HG03097 (cell line): Measurements from ENCODE around the gene SMIM23.

Experiments used
- ATAC-seq: cut with Tn5 transposase; IDR thresholded peaks from one replicate; pipeline ENCODE4 v1.9.1; 2021; ENCODE audit not compliant: unreplicated experiment, low FRiP score

The SMIM23 gene

DNA sequence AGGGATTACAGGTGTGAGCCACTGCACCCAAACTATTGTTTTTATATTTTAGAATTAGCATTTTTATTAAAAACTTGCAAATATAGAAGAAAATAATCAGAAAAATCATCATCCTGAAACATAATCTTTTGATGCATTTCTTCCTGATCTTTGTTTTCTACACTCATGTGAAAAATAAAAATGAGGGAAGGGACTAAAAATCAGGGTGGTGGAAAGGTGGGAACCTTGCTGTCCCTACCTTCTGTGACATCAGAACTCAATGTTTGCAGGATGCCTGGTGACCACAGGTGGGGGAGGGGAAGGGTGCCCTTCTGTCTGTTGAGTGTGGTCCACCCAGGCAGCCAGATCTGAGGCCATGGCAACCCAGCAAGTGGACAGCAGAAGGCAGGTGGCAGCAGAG lies at the start of gene SMIM23:
TSS of gene SMIM23 (plus strand) at position 301 of the 400 bp plus-strand sequence. CDS start at position 356, 55 bp downstream.
- no peak for ATAC-seq

DNA sequence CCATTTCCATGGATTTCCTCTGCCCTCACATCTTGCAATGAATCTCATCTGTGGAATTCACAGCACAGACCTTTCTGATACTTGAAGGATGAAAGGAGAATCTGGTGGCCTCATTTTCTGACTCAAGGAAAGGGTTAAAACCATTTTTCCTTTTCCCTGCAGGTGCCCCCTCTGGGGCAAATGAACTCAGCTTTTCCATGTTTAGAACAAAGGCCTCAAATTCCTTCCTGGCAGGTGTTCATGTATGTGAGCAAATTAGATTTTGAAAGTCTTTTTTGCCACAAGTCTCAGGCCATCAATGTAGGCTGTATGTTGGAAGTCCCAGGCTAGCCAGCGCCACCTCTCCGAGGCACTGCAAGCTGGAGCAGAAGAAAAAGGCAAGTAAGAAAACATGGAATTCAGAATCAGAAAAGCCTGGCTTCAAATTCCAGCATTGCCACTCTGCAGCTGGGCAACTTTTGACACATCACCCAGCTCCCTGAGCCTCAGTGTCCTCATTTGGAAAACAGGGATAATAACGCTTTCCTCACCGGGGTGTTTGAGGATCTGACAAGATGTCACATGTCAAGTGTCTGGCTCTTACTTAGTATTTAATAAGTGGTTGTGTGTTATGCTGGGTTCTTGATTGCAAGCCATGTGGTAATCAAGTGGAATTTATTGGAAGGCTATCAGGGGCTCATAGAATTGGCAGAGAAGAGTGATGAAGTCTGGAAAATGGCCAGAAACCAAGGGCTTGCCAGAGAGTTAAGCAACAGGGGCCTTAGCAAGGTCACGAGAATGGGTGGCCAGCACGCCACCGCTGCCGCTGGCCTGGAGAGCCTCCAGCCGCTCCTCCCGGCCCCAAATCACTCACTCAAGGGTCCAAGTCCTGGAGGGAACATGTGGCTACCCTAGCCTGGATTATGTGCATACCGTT lies 48.4 kb upstream of the SMIM23 start:
- ATAC-seq = no peak

GRCh38 chr5:171738501-171738900 lies 47.1 kb upstream of the SMIM23 start:
- no peak for ATAC-seq

DNA sequence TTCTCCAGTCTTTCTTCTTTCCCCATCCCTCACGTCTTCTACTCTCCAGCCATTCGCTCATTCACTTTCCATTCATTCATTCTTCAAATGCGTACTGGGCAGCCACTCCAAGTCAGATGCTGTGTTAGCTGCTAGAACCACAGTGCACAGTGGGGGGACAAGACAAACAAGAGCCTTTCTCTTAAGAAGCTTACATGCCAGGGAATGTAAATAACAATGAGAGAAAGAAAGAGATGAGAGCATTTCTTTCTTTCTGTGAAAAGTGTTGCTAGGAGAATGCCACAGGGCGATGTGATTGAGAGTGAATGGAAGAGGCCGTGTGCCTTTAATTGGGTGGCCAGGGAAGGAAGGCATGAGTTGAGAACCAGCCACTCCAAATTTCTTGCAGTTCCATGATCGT lies 46.3 kb upstream of the SMIM23 start:
- no peak for ATAC-seq

DNA sequence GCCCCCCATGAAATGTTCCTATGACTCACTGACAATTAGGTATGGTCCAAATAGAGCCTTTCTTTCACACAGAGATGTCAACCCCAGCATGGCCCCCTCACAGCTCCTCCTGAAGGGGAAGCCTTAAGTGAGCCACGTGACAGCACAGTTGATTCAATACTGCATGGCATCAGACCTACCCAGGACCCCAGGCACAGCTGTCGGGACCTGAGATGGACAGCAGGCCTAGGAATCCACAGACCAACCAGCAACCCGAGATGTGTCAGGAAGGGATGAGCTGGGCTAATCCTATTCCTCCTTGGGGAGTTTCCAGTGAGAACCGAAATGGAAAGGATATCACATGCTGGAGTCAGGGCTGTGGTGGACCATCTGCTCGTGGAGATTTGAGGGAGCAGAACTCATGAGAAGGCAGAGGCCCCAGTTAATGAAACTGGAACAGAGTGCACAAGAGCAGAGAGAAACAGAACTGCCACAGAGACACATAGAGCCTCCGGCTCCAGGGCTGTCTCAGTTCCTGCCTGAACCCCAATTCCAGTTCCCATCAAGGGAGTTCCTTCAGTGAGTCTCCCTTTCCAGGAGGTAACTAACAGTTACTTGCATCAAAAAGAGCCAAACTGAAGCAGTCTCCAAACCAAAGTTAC lies 42.1 kb upstream of the SMIM23 start:
- no peak for ATAC-seq

DNA sequence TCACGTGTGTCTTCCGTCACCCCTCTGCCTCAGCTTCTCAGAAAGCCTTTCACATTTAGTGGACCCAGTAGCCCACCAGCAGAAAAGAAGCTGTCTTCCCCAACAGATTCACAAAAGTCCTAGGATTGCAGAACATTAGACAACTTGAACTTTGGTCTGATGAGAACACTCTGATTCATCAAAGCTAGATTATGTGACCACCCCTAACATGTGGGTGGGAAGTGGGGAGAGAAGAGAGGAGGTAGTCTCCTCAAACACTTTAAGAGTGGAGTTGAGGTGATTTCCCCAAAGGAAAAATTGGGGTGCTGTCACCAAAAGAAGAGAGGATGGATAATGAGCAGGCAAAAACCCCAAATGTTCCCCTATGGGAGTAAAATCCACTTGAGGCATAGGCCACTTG lies 41.4 kb upstream of the SMIM23 start:
- no peak for ATAC-seq

- ATAC-seq = no peak
Measured at GRCh38 chr5:171744882-171745281, 40.7 kb upstream of the SMIM23 start.

GRCh38 chr5:171745602-171746001 lies 40.0 kb upstream of the SMIM23 start:
- ATAC-seq = no peak

DNA sequence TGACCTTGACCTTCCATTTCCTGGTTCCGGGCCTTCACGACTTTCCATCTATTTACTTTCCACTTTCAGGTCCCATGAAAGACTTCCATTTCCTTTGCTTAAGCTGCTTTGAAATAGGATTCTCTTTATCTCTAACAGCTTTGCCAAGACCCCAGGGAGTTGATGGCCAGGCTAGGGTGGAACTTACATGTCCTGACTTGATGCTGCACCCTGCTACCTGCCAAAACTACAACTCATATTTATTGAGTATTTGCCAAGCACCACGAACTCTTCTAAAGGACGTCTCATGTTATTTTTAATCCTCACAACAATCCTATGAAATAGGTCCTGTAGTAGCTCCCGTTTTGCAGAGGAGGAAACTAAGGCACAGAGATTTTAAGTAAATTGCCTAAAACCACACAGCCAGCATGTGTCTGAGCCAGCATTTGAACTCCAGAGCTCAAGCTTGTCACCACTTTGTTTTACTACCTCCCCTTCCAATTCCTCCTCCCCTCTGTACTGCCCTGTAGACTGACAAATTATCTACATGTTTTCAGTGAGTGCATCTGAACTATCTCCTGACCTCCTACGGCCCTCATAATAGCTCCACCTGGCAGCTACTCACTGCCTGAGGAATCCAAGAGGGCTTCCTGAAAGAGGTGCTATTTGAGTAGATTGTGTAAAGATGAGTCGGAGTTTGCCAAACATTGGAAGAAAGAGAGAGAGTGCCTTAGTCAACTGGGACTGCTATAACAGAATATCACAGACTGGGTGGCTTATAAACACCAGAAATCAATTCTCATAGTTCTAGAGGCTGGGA lies 38.4 kb upstream of the SMIM23 start:
- no peak for ATAC-seq

DNA sequence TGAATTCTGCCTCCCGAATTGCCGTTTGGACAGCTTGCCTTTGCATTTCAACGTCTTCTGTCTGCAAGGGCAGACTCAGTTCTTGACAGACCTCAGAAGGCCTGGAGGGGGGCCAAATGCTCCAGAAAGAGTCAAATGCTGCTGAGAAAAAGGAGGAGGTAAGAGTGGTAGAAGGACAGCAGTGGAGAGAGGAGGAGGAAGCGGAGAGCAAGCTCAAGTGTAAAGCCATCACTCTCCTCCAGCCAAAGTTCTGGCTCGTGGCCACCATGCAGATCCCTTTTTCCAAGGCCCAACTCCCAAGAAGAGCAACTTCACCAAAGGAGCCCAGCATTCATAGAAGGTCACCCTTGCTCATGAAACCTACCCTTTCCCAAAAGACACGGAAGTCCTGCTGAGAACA lies 36.9 kb upstream of the SMIM23 start:
- no peak for ATAC-seq

- ATAC-seq = no peak
Measured at GRCh38 chr5:171749365-171749764, 36.3 kb upstream of the SMIM23 start.

GRCh38 chr5:171750311-171750788 lies 35.3 kb upstream of the SMIM23 start:
- ATAC-seq = no peak

GRCh38 chr5:171755354-171755821 lies 30.2 kb upstream of the SMIM23 start:
- ATAC-seq = no peak

GRCh38 chr5:171757853-171758535 lies 27.6 kb upstream of the SMIM23 start:
- no peak for ATAC-seq

DNA sequence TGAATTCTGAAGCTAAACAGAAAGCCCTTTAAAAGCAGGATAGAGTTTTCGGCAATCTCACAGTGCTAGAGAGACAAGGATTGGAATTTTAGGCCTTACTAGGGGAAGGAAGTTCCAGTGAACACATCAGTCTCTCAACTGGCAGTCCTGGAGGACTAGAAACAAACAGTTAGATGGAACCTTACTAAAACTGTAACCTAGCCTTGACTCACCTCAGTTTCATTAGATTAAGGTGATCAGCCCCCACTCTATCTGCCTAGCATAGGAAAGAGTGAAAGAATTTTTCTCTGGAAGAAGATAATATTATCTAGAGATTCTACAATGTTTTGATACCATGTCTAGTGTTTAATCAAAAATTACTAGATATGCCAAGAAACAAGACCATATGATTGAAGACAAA lies 25.8 kb upstream of the SMIM23 start:
- ATAC-seq = no peak

DNA sequence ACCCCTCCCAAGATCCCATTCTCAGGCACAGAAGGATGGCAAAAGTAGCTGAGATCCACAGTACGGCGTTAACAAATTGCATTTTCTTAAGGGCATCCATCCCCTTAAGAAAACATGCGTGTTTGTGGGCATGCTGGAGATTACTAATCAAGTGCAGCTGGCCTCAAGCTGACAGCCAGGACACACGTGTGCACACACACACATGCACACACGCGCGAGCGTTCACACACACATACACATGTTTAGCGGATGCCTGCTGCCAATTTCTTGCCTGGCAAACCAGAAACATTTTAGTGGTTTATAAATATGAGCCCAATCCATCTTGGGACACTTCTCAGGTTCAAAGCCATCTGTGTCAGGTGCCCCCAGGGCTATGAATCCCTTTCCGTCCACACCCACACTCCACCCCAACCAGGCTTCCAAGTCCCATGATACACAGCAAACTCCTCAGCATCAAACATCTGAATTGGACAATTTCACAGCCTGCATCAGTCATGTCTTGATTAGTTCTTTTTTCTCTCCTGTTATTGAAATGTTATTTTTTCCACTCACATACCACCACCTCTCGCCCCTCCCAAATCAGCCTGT lies 23.5 kb upstream of the SMIM23 start:
- no peak for ATAC-seq

- no peak for ATAC-seq
Measured at GRCh38 chr5:171762903-171763302, 22.7 kb upstream of the SMIM23 start.

GRCh38 chr5:171764265-171764664 lies 21.4 kb upstream of the SMIM23 start:
- ATAC-seq = no peak

GRCh38 chr5:171766875-171767274 lies 18.7 kb upstream of the SMIM23 start:
- no peak for ATAC-seq

DNA sequence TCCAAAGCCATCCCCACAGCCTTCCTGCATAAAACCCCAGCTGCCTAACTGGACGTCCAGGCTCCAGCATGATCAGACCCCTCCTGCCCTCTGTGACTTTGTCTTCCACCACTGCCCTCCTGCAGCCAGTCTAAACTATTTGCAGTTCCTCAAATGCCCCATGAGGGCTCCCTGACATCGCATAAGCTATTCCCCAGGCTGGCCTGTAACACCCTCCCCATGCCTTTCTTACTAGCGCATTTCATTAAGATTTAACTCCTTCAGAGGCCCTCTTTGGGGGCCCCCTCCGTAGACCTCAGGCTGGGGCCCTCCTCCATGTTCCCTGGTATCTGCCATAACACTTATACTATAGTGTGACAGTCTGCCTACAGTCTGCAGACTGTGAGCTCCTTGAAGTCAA lies 15.5 kb upstream of the SMIM23 start:
- no peak for ATAC-seq
